Measurements from ENCODE around the gene RHBDF2.

GRCh38 chr17:76542566-76542971 is 41.3 kb upstream of the RHBDF2 start:
- TF ChIP-seq ZNF274 (IDR thresholded peaks at IDR 0.05; ENCODE audit: low read depth, low read length) = no peak
- TF ChIP-seq SUZ12 (IDR thresholded peaks at IDR 0.05; ENCODE audit: extremely low read depth, insufficient read depth, insufficient read length) = no peak
